Urinary bladder (tissue), 4 donors: Measurements from ENCODE around the gene ZNF546. TPM values are rescaled to one million over a fixed set of nuclear protein-coding genes. Genes with fewer than 3 reads are reported as not detected.
A peak's percentile ranks its signal among the peaks of the same experiment; 100 is the strongest.

Source experiments
- DNase-seq: peaks from one replicate; pipeline ENCODE4 v3.0.0-alpha.2; 2015; ENCODE audit errors: extremely low spot score
- H3K27ac ChIP-seq: one replicate; pipeline ENCODE4 v1.5.1; 2013; ENCODE audit warnings: low read depth, mild to moderate bottlenecking, moderate library complexity
- H3K36me3 ChIP-seq: one replicate; pipeline ENCODE4 v1.6.1; 2013; ENCODE audit warnings: mild to moderate bottlenecking, moderate library complexity; ENCODE audit not compliant: insufficient read depth
- H3K4me1 ChIP-seq: one replicate; pipeline ENCODE4 v1.6.1; 2013; ENCODE audit warnings: mild to moderate bottlenecking, moderate library complexity; ENCODE audit not compliant: insufficient read depth
- H3K4me3 ChIP-seq: one replicate; pipeline ENCODE4 v1.5.1; 2013; ENCODE audit warnings: low read depth, low read length
- WGBS: extraction: QIAGEN DNeasy Blood & Tissue Kit; methylation state at CpG from one replicate; pipeline ENCODE4 v1.1.7; 2013; 5-methylcytosine and 5-hydroxymethylcytosine counted together
- polyA plus RNA-seq: library from polyadenylated mRNA; stranded (reverse); fragments of 200-250 nt; gene quantifications from one replicate; pipeline ENCODE4 v1.2.3, GENCODE V29; 2013
- total RNA-seq: library from RNA; depleted of rRNA; stranded (reverse); fragments of >200 nt; gene quantifications from one replicate; pipeline ENCODE4 v1.2.3, GENCODE V29; 2014
- donor health status: healthy with polysubstance abuse.
- donor health status: healthy.

The ZNF546 gene
- total and polyA plus RNA-seq, 2 donors = 2.3 to 23.4 TPM

GRCh38 chr19:40053491-40053890, 56.6 kb downstream of the ZNF546 start:
- H3K4me3 ChIP-seq = no peak overlapping the region
- peaks cover 1% of the 10 kb centered on the region for H3K36me3 ChIP-seq
- H3K4me1 ChIP-seq = peaks cover 1% of the 10 kb centered on the region
- no peak overlapping the region for H3K27ac ChIP-seq
- WGBS = over 99% methylated on average over 2 of the region's 2 CpGs
- DNase-seq = no peak

- Histone ChIP-seq H3K4me1 (peaks cover 1% of the 10 kb centered on the region), H3K27ac (no peak overlapping the region), H3K4me3 (no peak overlapping the region), H3K36me3 (peaks cover 1% of the 10 kb centered on the region)
- DNase-seq = no peak
- 85% methylated on average over 9 of the region's 9 CpGs for WGBS
Measured at GRCh38 chr19:40054632-40055031, 57.8 kb downstream of the ZNF546 start.

- H3K27ac ChIP-seq = no peak overlapping the region
- 34% methylated on average over 10 of the region's 10 CpGs for WGBS
- H3K4me1 ChIP-seq = peaks cover 1% of the 10 kb centered on the region
- H3K4me3 ChIP-seq = peak overlapping the region; percentile 76
- DNase-seq = no peak
- H3K36me3 ChIP-seq = peaks cover 1% of the 10 kb centered on the region
Measured at GRCh38 chr19:40055049-40055448, 58.2 kb downstream of the ZNF546 start.

GRCh38 chr19:40055832-40056504, 59.1 kb downstream of the ZNF546 start, which contains the start of gene ZNF780B:
TSS of gene ZNF780B (minus strand) at chr19:40056231. CDS start at chr19:40050332, 5,899 bp downstream.
- H3K27ac ChIP-seq = no peak within 1 kb of the TSS
- H3K36me3 ChIP-seq = peaks cover 1% of the 10 kb centered on the region
- under 1% methylated on average over 41 of the region's 41 CpGs for WGBS
- H3K4me3 ChIP-seq = peak within 1 kb of the TSS; percentile 76
- DNase-seq = peak; percentile 11
- H3K4me1 ChIP-seq = no peaks in the 10 kb centered on the region

- H3K4me3 ChIP-seq = peak overlapping the region; percentile 76
- H3K27ac ChIP-seq = no peak overlapping the region
- H3K4me1 ChIP-seq = no peaks in the 10 kb centered on the region
- no peak for DNase-seq
- 3% methylated on average over 7 of the region's 7 CpGs for WGBS
- peaks cover 1% of the 10 kb centered on the region for H3K36me3 ChIP-seq
Measured at GRCh38 chr19:40056505-40056904, 59.6 kb downstream of the ZNF546 start.

- no peak for DNase-seq
- peaks cover under 1% of the 10 kb centered on the region for H3K36me3 ChIP-seq
- WGBS = 82% methylated on average over 1 of the region's 1 CpG
- H3K27ac ChIP-seq = no peak overlapping the region
- no peak overlapping the region for H3K4me3 ChIP-seq
- H3K4me1 ChIP-seq = no peaks in the 10 kb centered on the region
Measured at GRCh38 chr19:40057166-40057565, 60.3 kb downstream of the ZNF546 start.

DNA sequence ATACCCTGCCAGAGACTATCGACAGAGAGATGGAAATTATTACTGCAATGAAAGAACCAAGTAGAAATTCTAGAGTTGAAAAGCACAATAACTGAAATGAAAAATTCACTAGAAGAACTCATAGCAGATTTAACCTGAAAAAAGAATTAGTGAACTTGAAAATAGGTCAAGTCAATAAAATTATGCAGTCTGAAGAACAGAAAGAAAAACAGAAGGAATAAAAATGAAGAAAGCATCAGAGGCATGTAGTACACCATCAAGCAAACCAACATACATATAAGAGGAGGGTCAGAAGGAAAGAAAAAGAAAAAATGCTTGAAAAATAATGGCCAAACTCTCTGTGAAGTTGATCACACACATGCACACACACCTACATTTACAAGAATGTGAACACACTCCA, 62.8 kb downstream of the ZNF546 start:
- Histone ChIP-seq H3K36me3 (no peaks in the 10 kb centered on the region), H3K27ac (no peak overlapping the region), H3K4me1 (no peaks in the 10 kb centered on the region), H3K4me3 (no peak overlapping the region)
- 95% methylated on average over 1 of the region's 1 CpG for WGBS
- no peak for DNase-seq

- DNase-seq = no peak
- Histone ChIP-seq H3K4me1 (no peaks in the 10 kb centered on the region), H3K27ac (no peak overlapping the region), H3K36me3 (peaks cover 12% of the 10 kb centered on the region), H3K4me3 (no peak overlapping the region)
- 95% methylated on average over 1 of the region's 1 CpG for WGBS
Measured at GRCh38 chr19:40070058-40070457, 73.2 kb downstream of the ZNF546 start.

Other genes with a start within 250 kb of the ZNF546 start
- not detected for gene LEUTX, start 218.2 kb upstream of the ZNF546 start, total RNA-seq
- gene LEUTX, start 218.2 kb upstream of the ZNF546 start, polyA plus RNA-seq = not detected
- 12.6 TPM for gene DYRK1B, start 162.9 kb upstream of the ZNF546 start, total RNA-seq
- gene DYRK1B, start 162.9 kb upstream of the ZNF546 start, polyA plus RNA-seq = 17.2 TPM
- 146 TPM for gene FBL, start 150.7 kb upstream of the ZNF546 start, total RNA-seq
- gene FBL, start 150.7 kb upstream of the ZNF546 start, polyA plus RNA-seq = 281 TPM
- gene FCGBP, start 62.4 kb upstream of the ZNF546 start, total RNA-seq = 7.7 TPM
- 9.4 TPM for gene FCGBP, start 62.4 kb upstream of the ZNF546 start, polyA plus RNA-seq
- gene PSMC4, start 25.9 kb upstream of the ZNF546 start, total RNA-seq = 45.2 TPM
- 81.4 TPM for gene PSMC4, start 25.9 kb upstream of the ZNF546 start, polyA plus RNA-seq
- gene ZNF780B, start 59.2 kb downstream of the ZNF546 start, total RNA-seq = 45.3 TPM
- gene ZNF780B, start 59.2 kb downstream of the ZNF546 start, polyA plus RNA-seq = 9.8 TPM
- 33.3 TPM for gene ZNF780A, start 93.9 kb downstream of the ZNF546 start, total RNA-seq
- 7.2 TPM for gene ZNF780A, start 93.9 kb downstream of the ZNF546 start, polyA plus RNA-seq
- gene MAP3K10, start 194.4 kb downstream of the ZNF546 start, total RNA-seq = 4.1 TPM
- 11.9 TPM for gene MAP3K10, start 194.4 kb downstream of the ZNF546 start, polyA plus RNA-seq
- 0.21 TPM for gene TTC9B, start 221.3 kb downstream of the ZNF546 start, total RNA-seq
- 0.13 TPM for gene TTC9B, start 221.3 kb downstream of the ZNF546 start, polyA plus RNA-seq
- not detected for gene CCNP, start 229.6 kb downstream of the ZNF546 start, total RNA-seq
- 0.19 TPM for gene CCNP, start 229.6 kb downstream of the ZNF546 start, polyA plus RNA-seq